ENCODE measurements around the gene ZMYM4. TPM values are rescaled to one million over a fixed set of nuclear protein-coding genes. Genes with fewer than 3 reads are reported as not detected.

ZMYM4 gene
- total RNA-seq, 3 donors from 2014 or later, result 47.2 to 71.1 (median 47.8) TPM

- no peak for DNase-seq (ENCODE audit: low spot score in 2 of 2)
- intact Hi-C loops (cut with DNase I; ENCODE audit: low total_unique reads), result no loop called here
These were observed 5.7 kb downstream of the ZMYM4 start for GRCh38 chr1:35274197-35274596.

GRCh38 chr1:35278886-35279554, 10.5 kb downstream of the ZMYM4 start:
- Histone ChIP-seq H3K27ac (no peak overlapping the region), H3K4me1 (no peaks in the 10 kb centered on the region), H3K27me3 (no peaks in the 10 kb centered on the region), H3K4me3 (no peak overlapping the region), H3K36me3 (no peaks in the 10 kb centered on the region), H3K9me3 (no peaks in the 10 kb centered on the region)
- DNase-seq (ENCODE audit: low spot score in 2 of 2), result no peak
- TF ChIP-seq POLR2AphosphoS5 (IDR thresholded peaks at IDR 0.05), result no peak
- TF ChIP-seq CTCF (IDR thresholded peaks at IDR 0.05), result no peak
- no peak for TF ChIP-seq POLR2A (IDR thresholded peaks at IDR 0.05)
- intact Hi-C loops (cut with DNase I; ENCODE audit: low total_unique reads), result no loop called here

More at GRCh38 chr1:35274197-35274596, 5.7 kb downstream of the ZMYM4 start:
- Histone ChIP-seq H3K9me3 (no peaks in the 10 kb centered on the region), H3K4me3 (no peak overlapping the region), H3K4me1 (no peaks in the 10 kb centered on the region), H3K27me3 (no peaks in the 10 kb centered on the region), H3K36me3 (no peaks in the 10 kb centered on the region), H3K27ac (no peak overlapping the region)
- TF ChIP-seq POLR2A (IDR thresholded peaks at IDR 0.05), result no peak
- no peak for TF ChIP-seq POLR2AphosphoS5 (IDR thresholded peaks at IDR 0.05)
- TF ChIP-seq CTCF (IDR thresholded peaks at IDR 0.05), result no peak

GRCh38 chr1:35279555-35279904, 11.0 kb downstream of the ZMYM4 start:
- TF ChIP-seq CTCF (IDR thresholded peaks at IDR 0.05), result no peak
- no peak for TF ChIP-seq POLR2A (IDR thresholded peaks at IDR 0.05)
- no peak for TF ChIP-seq POLR2AphosphoS5 (IDR thresholded peaks at IDR 0.05)
- intact Hi-C loops (cut with DNase I; ENCODE audit: low total_unique reads), result no loop called here

GRCh38 chr1:35280006-35280405, 11.5 kb downstream of the ZMYM4 start:
- TF ChIP-seq POLR2A (IDR thresholded peaks at IDR 0.05) (no peak), CTCF (IDR thresholded peaks at IDR 0.05) (no peak), POLR2AphosphoS5 (IDR thresholded peaks at IDR 0.05) (no peak)
- intact Hi-C loops (cut with DNase I; ENCODE audit: low total_unique reads), result no loop called here
- Histone ChIP-seq H3K4me1 (no peaks in the 10 kb centered on the region), H3K36me3 (no peaks in the 10 kb centered on the region), H3K27ac (no peak overlapping the region), H3K9me3 (no peaks in the 10 kb centered on the region), H3K4me3 (no peak overlapping the region), H3K27me3 (no peaks in the 10 kb centered on the region)
- DNase-seq (ENCODE audit: low spot score in 2 of 2), result no peak

More at GRCh38 chr1:35279555-35279904, 11.0 kb downstream of the ZMYM4 start:
- no peak for DNase-seq (ENCODE audit: low spot score in 2 of 2)
- Histone ChIP-seq H3K4me3 (no peak overlapping the region), H3K36me3 (no peaks in the 10 kb centered on the region), H3K9me3 (no peaks in the 10 kb centered on the region), H3K4me1 (no peaks in the 10 kb centered on the region), H3K27me3 (no peaks in the 10 kb centered on the region), H3K27ac (no peak overlapping the region)

GRCh38 chr1:35281565-35281964, 13.1 kb downstream of the ZMYM4 start:
- DNase-seq (ENCODE audit: low spot score in 2 of 2), result no peak
- intact Hi-C loops (cut with DNase I; ENCODE audit: low total_unique reads), result no loop called here
- TF ChIP-seq POLR2AphosphoS5 (IDR thresholded peaks at IDR 0.05) (no peak), POLR2A (IDR thresholded peaks at IDR 0.05) (no peak), CTCF (IDR thresholded peaks at IDR 0.05) (no peak)
- Histone ChIP-seq H3K9me3 (no peaks in the 10 kb centered on the region), H3K27me3 (no peaks in the 10 kb centered on the region), H3K4me1 (no peaks in the 10 kb centered on the region), H3K36me3 (no peaks in the 10 kb centered on the region), H3K27ac (no peak overlapping the region), H3K4me3 (no peak overlapping the region)

Measured in breast epithelium (tissue), 4 donors.